CD4-positive, alpha-beta T cell (primary cell): ENCODE results near the gene STAT5B. TPM values are rescaled to one million over a fixed set of nuclear protein-coding genes. Genes with fewer than 3 reads are reported as not detected.
A peak's percentile ranks its signal among the peaks of the same experiment; 100 is the strongest.

Experiments
- ATAC-seq: fragments of 200-7000 bp; cut with Tn5 transposase; one replicate; pipeline ENCODE4 v1.10.0; 2022; ENCODE audit warnings: mild to moderate bottlenecking; ENCODE audit not compliant: poor library complexity
- CTCF ChIA-PET: fragments of 350-600 bp; sonication (Branson Sonifier 250); formaldehyde crosslinking; loops from one replicate; lab custom pipeline; 2021; ENCODE audit warnings: antibody characterized with exemption, inconsistent platforms; lab: Charles Lee
- POLR2A ChIA-PET: fragments of 350-600 bp; sonication (Branson Sonifier 250); formaldehyde crosslinking; loops from one replicate; lab custom pipeline; 2021; ENCODE audit warnings: antibody characterized with exemption, inconsistent platforms; lab: Charles Lee
- DNase-seq, 14 experiments: peaks; one replicate each; pipeline ENCODE4 v3.0.0-alpha.2; 2013 to 2020; ENCODE audit warnings: mixed read lengths in 2 of 14
- H3K27ac ChIP-seq, 2 donors: one replicate each; pipeline versions ENCODE4 v1.5.1 to v1.7.0; 2013; ENCODE audit warnings: low read length in 2 of 2, low read depth in 1 of 2, mild to moderate bottlenecking in 1 of 2
- H3K27me3 ChIP-seq, 2 experiments: 1 replicate in 1 of 2; 2 replicates in 1 of 2; pipeline versions ENCODE4 v1.6.1 to v1.7.0; 2013; ENCODE audit warnings: low read length in 2 of 2, control low read depth in 1 of 2, mild to moderate bottlenecking in 1 of 2, moderate library complexity in 1 of 2; ENCODE audit not compliant: insufficient read depth in 2 of 2, control insufficient read depth in 1 of 2
- H3K36me3 ChIP-seq: one replicate; pipeline ENCODE4 v1.6.1; 2013; ENCODE audit warnings: low read length, control low read depth; ENCODE audit not compliant: insufficient read depth
- H3K4me1 ChIP-seq: one replicate; pipeline ENCODE4 v1.6.1; 2013; ENCODE audit warnings: low read length, control low read depth; ENCODE audit not compliant: insufficient read depth
- H3K4me3 ChIP-seq: one replicate; pipeline ENCODE4 v1.5.1; 2013; ENCODE audit warnings: mild to moderate bottlenecking, low read length, moderate library complexity
- H3K9me3 ChIP-seq, 2 experiments: 1 replicate in 1 of 2; 2 replicates in 1 of 2; pipeline versions ENCODE4 v1.6.1 to v1.7.0; 2013; ENCODE audit warnings: low read length in 2 of 2, mild to moderate bottlenecking in 2 of 2, control low read depth in 1 of 2, moderate library complexity in 1 of 2; ENCODE audit not compliant: control insufficient read depth in 1 of 2, insufficient read depth in 1 of 2
- H3K27ac Mint-ChIP-seq: one replicate; pipeline ENCODE4 v1.8.0; 2020; ENCODE audit warnings: mixed read lengths
- H3K27me3 Mint-ChIP-seq: one replicate; pipeline ENCODE4 v1.8.0; 2021; ENCODE audit warnings: mixed read lengths
- H3K36me3 Mint-ChIP-seq: one replicate; pipeline ENCODE4 v1.8.0; 2021; ENCODE audit warnings: low read depth, mixed read lengths
- H3K4me1 Mint-ChIP-seq: one replicate; pipeline ENCODE4 v1.8.0; 2021; ENCODE audit warnings: low read depth, mixed read lengths
- H3K4me3 Mint-ChIP-seq: one replicate; pipeline ENCODE4 v1.8.0; 2020; ENCODE audit warnings: mild to moderate bottlenecking, mixed read lengths
- H3K9me3 Mint-ChIP-seq: one replicate; pipeline ENCODE4 v1.8.0; 2020; ENCODE audit warnings: mixed read lengths
- CTCF ChIP-seq: fragments of 200-600 bp; IDR thresholded peaks from one replicate; pipeline ENCODE4 v1.8.0; 2022; ENCODE audit warnings: antibody characterized with exemption, mild to moderate bottlenecking
- intact Hi-C, 2 experiments: fragments of 100-400 bp; cut with DNase I in 1 of 2; cut with micrococcal nuclease in 1 of 2; formaldehyde crosslinking; loops; one replicate each; pipeline versions ENCODE4 v1.15.1 to v1.9.0; 2023 to 2025; cut with DNase I, micrococcal nuclease
- total RNA-seq, 174 experiments: library from RNA in 2 of 174; stranded (reverse) in 2 of 174; gene quantifications; one replicate each; pipeline ENCODE4 v1.2.3 and lab custom pipeline; 2021 to 2026

The STAT5B gene
- total RNA-seq, 2 experiments from 2014 or later = 99.4 to 104 TPM

- Mint-ChIP-seq H3K36me3 (peaks cover 50% of the 10 kb centered on the region), H3K27me3 (no peaks in the 10 kb centered on the region), H3K9me3 (no peaks in the 10 kb centered on the region), H3K4me3 (peak overlapping the region; percentile 92), H3K27ac (peak overlapping the region; percentile 95), H3K4me1 (peaks cover 56% of the 10 kb centered on the region)
- Histone ChIP-seq H3K36me3 (peaks cover 24% of the 10 kb centered on the region), H3K4me1 (peaks cover 53% of the 10 kb centered on the region), H3K27ac (peak overlapping the region; percentile 87 to 89), H3K27me3 (no peaks in the 10 kb centered on the region), H3K4me3 (peak overlapping the region; percentile 86), H3K9me3 (no peaks in the 10 kb centered on the region)
- peak in 13 of 14 experiments; percentile 27 to 84 (median 48) for DNase-seq
- no peak for TF ChIP-seq CTCF
- peak; percentile 33 for ATAC-seq
- intact Hi-C loops = loop anchor here in 1 of 2 experiments (1.0 to 2.0 kb wide), 2 partner anchors 12 to 66 kb away; no protein-coding TSS in a partner anchor
- POLR2A ChIA-PET = interaction anchor here (0.8 to 6.6 kb wide), 16 partner anchors 13 to 320 kb away, joined by 3 to 137 read pairs (median 6); partner anchors contain the start of genes DNAJC7, GHDC, KCNH4 and NAGLU
- CTCF ChIA-PET = interaction anchor here (0.6 to 3.0 kb wide), 11 partner anchors 12 to 66 kb away, joined by 3 to 20 read pairs (median 4); no protein-coding TSS in a partner anchor
Measured at GRCh38 chr17:42288803-42289610, 12.8 kb upstream of the STAT5B start.

GRCh38 chr17:42287977-42288802, 12.0 kb upstream of the STAT5B start, which contains the start of gene STAT5A:
TSS of gene STAT5A (plus strand) at chr17:42288498. CDS start at chr17:42289412, 914 bp downstream.
- peak within 1 kb of the TSS; percentile 92 for H3K4me3 Mint-ChIP-seq
- CTCF ChIA-PET = interaction anchor here (0.7 to 3.0 kb wide), 9 partner anchors 11 to 66 kb away, joined by 3 to 20 read pairs (median 4); no protein-coding TSS in a partner anchor
- no peaks in the 10 kb centered on the region for H3K27me3 Mint-ChIP-seq
- POLR2A ChIA-PET = interaction anchor here (0.8 to 6.6 kb wide), 17 partner anchors 12 to 320 kb away, joined by 3 to 137 read pairs (median 5); partner anchors contain the start of genes DNAJC7, GHDC, KCNH4 and NAGLU
- peak within 1 kb of the TSS; percentile 87 to 89 for H3K27ac ChIP-seq
- no peaks in the 10 kb centered on the region for H3K9me3 Mint-ChIP-seq
- H3K27ac Mint-ChIP-seq = peak within 1 kb of the TSS; percentile 95
- peaks cover 42% of the 10 kb centered on the region for H3K36me3 Mint-ChIP-seq
- H3K4me1 ChIP-seq = peaks cover 61% of the 10 kb centered on the region
- peaks cover 19% of the 10 kb centered on the region for H3K36me3 ChIP-seq
- ATAC-seq (peak; percentile 81), DNase-seq (peak; percentile 60 to 92 (median 76))
- H3K4me3 ChIP-seq = peak within 1 kb of the TSS; percentile 86
- no peaks in the 10 kb centered on the region for H3K9me3 ChIP-seq
- peaks cover 51% of the 10 kb centered on the region for H3K4me1 Mint-ChIP-seq
- H3K27me3 ChIP-seq = no peaks in the 10 kb centered on the region
- intact Hi-C loops = loop anchor here (1.0 to 2.0 kb wide), 5 partner anchors 11 to 66 kb away; no protein-coding TSS in a partner anchor
- no peak for TF ChIP-seq CTCF
